ENCODE data around the gene PTF1A.

PTF1A gene

GRCh38 chr10:23191764-23192711 is at the start of gene PTF1A:
PTF1A (plus strand) TSS chr10:23192312; CDS start chr10:23192531, 219 bp downstream.
- no peak for DNase-seq

DNA sequence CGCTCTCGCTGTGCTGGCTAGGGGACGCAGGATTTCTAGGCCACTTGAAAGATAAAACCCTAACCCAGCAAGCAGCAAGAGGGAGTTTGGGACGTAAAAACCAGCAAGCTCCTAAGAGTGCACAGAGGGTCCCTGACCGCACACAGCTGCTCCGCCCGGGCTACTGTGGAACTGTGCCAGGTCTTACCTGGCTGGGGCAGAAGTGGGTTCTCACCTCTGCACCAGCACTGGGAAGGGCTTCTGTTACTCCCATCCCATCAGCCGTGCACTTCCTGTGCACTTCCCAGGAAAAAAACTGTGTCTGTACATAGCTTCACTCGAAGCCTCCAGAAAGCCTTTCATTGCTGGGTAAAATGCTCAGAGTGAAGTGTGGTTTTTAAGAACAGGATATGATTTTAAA is 45.9 kb upstream of the PTF1A start:
- DNase-seq: no peak

DNA sequence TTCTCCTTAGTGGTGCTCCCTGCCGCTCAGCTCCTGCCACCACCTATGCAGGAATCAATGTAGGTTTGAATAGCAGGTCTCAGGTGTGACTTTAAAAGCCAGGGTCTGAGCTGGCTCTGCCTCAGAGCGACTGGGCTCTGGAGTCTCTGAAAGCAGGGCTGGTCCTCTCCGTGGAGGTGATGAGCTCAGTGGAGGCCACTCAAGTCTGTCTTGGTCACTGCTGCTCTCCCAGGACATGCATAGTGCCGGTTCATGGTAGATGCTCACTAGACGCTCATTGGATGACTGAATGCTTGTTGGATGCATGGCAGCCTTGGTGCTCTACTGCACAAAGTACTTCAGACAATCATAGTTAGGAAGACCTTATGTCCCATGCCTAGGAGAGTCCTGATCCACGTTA is 45.1 kb upstream of the PTF1A start:
- DNase-seq: no peak

DNA sequence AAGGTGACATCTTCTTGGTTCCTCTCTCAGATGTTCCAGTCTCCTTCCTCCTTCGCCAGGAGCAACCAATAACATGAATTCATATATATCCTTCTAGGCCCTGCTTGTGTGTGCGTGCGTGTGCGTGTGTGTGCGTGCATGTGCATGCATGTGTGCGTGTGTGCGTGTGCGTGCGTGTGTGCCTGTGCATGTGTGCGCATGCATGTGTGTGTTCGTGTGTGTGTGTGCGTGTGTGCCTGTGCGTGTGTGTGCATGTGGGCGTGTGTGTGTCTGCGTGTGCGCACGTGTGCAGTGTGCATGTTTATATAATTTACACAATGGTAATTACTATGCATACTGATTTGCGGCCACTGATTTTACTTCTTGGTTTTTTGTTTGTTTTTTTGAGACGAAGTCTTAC is 43.9 kb upstream of the PTF1A start:
- DNase-seq: no peak

DNA sequence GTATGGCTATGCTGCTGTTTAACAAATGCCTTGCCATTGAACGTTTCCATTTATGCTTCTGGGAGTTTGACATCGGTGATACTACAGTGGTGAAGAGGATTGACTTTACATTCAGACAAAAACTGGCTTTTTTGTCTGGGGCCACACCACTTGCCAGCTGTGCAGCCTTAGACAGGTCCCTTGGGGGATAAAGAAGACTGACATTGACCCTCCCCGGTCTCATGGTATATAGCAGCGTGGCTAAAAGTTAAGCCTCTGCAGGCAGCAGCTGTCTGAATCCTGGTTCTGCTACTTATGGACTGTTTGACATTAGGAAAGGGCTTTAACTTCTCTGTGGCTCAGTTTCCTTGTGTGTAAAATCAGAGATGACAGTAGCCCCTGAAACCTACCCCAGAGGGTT is 42.0 kb upstream of the PTF1A start:
- no peak for DNase-seq

GRCh38 chr10:23150610-23151009 is 41.5 kb upstream of the PTF1A start:
- DNase-seq: no peak

- DNase-seq: no peak
Measured at GRCh38 chr10:23151071-23151470, 41.0 kb upstream of the PTF1A start.

DNA sequence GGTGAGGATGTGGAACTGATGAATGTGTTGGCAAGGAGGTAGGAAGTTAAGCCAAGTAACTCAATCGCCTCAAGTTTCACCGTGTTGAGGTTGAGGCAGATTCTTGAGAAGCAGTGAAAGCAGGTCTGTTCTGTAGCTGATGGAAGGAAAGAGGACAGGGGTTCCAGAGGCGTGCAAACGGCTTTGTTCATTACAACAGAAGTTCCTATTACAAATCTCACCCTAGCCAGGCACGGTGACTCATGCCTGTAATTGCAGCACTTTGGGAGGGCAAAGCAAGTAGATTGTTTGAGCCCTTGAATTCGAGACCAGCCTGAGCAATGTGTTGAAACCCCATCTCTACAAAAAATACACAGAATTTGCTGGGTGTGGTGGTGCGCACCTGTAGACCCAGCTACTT is 36.9 kb upstream of the PTF1A start:
- DNase-seq: no peak

GRCh38 chr10:23156447-23157150 is 35.5 kb upstream of the PTF1A start:
- no peak for DNase-seq

DNA sequence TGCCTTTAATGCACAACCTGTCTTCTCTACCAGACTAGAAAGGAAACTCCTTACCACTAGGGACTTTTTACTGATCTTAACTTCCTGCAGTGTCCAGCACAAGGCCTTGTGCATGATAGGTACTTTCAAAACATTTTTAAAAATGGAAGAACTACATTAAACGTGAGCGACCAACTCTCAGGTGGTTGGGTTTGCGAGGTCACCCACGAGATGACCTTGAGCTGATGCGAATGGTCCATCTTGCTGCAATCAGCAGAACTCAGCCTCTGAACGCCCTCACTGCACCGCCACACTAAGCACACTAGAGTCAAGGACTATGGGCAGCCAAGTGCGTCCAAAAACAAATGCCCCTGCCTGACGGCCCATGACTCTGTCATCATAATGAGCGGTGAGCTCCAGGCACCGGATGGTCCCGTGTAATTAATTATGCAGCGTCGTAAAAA is 34.9 kb upstream of the PTF1A start:
- peak; percentile 54 for DNase-seq

- peak; percentile 58 for DNase-seq
Measured at GRCh38 chr10:23157691-23158369, 34.3 kb upstream of the PTF1A start.

GRCh38 chr10:23158370-23158769 is 33.7 kb upstream of the PTF1A start:
- peak; percentile 69 for DNase-seq

DNA sequence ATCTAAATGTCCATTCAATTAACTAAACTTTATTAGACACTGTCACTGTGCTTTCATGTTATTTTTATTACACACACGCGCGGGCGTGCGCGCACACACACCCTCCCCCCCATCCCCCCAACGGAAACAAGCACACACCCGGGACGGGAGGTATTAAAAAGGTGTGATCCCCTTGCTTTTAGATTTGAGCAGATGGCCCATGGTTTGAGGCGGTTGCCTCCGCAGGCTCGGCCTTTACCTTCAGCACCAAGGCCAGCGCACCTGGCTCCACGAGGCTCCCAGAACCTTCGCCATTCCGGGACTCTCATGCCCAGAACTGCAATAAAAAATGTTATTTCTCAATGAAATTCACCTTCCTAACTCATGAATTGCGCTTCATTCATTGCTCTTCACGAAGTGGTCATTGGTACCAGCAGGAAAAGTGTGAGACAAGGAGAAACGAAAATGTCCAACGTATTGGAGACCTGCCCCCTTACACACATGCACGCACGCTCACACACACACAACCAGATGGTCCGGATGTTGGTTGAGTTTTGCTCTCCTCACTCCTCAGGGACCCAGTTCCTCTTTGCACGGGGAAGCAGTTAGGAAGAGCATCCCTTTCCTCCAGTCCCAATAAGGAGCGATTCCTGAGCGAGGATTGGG is 20.8 kb upstream of the PTF1A start:
- peak; percentile 32 for DNase-seq

DNA sequence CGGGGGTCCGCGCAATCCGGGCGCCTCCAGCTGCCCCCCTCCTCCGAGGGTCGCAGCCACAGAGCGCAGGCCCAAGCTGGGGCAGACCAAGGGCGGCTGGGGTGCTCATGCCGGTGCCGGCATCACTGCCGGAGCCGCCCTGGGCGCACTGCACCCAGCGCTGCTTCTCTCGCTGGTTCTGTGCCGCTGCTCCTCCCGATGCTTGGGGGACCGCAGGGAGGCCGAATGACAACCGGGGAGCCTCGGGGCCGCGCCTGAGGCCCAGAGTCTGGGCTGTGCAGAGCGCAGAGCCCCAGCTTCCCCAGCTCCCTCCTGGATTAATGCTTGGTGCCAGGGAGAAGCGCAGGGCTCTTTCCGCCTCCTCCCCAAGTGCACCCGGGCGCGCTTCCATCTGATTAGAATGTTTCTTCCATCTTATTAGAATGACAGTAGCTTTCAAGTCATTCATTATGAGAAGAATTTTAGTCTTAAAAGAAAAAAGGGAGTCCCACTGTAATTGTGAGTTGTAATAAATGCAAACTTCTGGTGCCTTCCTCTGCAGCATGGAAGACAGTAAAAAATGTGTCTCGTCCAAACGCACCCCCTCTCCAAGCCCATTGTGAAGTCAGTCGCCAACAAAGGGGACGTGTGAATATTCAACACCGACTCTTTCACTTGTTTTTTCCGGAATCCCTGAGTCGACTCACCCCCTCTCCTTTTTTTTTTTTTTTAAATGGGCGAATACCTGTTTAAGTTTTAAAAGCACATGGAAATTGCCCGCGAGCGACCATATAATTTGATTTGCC is 19.5 kb upstream of the PTF1A start:
- no peak for DNase-seq

DNA sequence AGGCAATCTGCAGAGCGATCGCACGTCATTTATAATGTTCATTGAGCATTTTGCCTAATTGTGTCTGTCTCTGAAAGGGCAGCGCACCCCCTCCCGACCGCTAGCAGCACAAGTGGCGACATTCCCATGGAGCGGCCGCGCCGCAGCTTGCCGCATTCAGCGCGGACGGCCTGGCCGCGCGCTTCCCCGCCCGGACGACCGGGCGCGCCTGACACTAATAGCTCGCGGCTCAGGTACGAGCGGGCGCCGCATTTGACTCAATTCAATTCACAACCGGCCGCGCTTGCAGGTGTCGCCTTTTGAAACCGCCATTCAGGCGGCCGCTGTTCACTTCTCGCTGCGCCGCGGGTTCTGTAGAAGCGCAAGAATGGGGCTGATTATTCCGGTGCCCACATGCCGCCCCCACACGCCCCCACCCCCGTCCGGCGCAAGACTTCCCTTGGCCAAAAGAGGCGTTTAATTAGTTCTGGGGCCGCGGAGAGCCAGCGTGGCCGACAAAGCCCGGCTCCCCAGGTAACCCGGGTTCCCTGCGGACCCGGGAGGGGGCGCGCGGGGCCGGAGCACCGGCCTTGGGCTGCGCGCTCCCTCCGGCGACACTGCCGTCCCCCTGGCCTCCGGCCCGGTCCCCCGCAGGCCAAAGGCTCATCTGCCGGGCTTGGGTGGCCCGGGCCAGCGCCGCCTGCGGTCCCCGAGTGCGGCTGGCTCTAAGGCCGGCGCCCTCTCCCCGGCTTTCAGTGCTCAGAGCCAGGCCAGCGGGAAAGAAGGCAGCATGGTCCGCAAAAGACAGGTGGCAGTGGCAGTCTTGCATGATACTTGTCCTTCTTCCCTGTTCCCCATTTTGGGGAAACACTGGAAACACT is 18.7 kb upstream of the PTF1A start:
- DNase-seq: no peak

DNA sequence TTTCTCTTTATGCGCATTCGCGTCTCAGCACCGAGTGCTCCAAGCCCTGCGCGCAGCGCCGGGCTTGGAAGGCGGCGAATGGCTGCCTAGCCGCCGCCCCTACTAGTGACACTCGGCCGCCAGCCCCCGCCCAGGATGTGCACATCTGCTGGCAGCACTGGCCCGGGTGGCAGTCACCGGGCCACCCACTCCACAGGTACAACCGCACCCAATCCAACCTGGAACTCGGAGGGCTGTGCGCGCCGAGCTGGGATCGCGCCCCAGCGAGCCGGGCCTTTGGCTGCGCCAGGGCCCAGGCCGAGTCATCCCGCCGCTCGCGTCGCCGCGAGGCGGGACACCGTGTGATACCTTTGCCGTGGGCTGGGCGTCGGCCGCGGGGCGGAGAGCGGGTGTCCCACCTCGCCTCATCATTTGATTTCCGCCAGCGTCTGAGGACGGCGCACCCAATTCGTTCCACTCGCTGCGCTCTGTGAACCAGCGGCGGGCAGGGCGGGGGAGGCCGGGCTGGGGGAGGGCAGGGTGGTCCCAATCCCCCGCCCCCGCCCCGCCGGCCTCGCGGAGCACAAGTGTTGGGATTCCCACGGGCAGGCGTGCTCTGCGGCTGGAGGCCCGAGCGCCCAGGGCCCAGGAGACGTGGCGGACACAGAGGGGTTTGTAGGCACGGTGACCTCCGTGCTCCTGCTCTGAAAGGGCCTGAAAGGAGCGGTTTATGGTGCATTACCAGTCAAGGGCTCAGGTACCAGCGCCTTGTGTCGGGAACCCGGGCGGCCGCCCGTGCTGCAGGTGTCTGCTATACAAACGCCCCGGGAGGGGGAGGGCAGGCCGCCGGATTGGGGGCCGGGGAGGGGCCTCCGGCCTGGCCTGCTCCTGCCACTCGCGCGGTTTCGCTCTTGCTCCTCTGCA is 17.8 kb upstream of the PTF1A start:
- no peak for DNase-seq

DNA sequence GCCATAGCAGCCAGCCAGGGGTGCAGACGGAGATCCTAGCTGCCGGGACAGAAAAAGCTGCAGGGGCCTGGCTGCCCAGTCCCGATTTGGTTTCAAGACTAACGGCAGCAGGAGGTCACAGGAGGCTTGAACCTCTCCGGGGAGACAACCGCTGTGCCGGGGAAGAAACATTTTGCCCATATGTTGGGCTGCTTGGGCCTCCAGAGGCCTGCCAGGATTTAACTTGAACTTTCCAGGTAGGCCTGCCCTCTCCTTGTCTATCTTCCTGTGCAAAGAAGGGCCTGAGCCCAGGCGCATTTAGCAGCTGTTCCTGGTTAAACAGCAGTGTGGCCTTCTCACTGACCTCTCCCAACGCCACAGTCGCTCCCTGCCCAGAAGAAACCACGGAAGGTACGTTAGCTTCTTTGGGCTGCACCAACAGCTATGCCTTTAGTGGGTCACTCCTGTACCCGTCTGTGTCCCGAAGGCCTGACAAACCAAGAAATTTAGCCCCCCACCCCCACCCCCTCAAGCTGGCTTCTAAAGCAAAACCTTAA is 17.1 kb upstream of the PTF1A start:
- no peak for DNase-seq

GRCh38 chr10:23186178-23186577 is 5.9 kb upstream of the PTF1A start:
- no peak for DNase-seq

DNA sequence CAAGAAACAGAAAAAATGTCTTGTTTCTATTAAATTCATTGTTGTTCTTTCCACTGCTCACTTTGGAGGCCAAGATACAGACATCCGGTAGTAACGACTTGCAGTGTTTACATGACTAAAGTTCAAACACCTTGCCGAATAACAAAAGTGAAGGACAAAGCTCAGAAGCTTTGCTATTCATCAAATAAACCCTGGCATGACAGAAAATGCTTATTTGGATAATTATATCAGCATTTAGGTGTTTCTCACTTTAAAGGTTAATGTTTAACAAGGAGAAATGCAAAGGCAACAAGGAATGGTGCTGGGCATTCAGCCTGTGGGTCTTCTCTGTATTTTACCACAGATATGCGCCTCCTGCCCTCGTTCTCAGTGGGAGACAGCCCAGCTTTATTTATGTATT is 5.4 kb upstream of the PTF1A start:
- no peak for DNase-seq

DNA sequence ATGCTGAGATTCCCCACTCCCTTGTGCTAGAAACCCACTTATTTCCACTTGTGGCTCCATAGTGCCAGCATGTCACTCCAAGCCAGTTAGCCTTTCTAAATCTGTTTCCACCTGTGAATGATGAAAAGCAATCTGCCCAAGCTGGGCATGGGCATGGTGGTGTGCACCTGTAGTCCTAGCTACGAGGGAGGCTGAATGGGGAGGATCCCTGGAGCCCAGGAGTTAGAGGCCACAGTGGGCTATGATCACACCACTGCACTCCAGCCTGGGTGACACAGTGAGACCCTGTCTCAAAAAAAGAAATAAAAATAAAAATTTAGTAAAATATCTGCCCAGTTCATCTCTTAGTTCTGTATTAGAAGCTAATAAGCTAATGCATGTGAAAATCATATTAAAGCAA is 5.0 kb upstream of the PTF1A start:
- no peak for DNase-seq
